ENCODE results near the gene RNF223.

DNA sequence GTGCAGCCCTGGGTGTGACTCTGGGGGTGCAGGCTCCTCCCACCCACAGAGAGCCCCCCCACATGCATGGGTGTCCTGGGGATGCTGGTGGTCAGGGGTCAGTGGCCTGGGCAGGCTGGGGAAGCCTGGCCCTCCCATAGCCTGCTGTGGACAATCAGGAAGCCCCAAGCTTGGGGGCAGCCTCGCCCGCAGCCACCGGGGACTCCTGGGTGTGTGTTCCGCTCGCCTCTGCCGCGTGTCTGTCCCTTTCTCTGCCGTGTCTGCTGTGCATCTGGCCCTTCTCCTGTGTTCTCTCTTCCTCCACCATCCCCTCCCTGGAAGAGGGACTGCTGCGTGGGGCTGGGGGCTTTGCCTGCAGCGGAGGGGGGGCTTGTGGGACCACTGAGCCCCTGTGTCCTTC is 31.3 kb downstream of the RNF223 start:
- TF ChIP-seq, protein P1, sequence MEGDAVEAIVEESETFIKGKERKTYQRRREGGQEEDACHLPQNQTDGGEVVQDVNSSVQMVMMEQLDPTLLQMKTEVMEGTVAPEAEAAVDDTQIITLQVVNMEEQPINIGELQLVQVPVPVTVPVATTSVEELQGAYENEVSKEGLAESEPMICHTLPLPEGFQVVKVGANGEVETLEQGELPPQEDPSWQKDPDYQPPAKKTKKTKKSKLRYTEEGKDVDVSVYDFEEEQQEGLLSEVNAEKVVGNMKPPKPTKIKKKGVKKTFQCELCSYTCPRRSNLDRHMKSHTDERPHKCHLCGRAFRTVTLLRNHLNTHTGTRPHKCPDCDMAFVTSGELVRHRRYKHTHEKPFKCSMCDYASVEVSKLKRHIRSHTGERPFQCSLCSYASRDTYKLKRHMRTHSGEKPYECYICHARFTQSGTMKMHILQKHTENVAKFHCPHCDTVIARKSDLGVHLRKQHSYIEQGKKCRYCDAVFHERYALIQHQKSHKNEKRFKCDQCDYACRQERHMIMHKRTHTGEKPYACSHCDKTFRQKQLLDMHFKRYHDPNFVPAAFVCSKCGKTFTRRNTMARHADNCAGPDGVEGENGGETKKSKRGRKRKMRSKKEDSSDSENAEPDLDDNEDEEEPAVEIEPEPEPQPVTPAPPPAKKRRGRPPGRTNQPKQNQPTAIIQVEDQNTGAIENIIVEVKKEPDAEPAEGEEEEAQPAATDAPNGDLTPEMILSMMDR (IDR thresholded peaks at IDR 0.05 in 8 of 11, conservative IDR thresholded peaks at IDR 0.05 in 3 of 11): no peak
- no peak for TF ChIP-seq POLR2A (IDR thresholded peaks at IDR 0.05)
- no peak for TF ChIP-seq POLR2AphosphoS5 (IDR thresholded peaks at IDR 0.05)

Measured in spleen (tissue), 7 donors.